OCI-LY7 (cell line): Measurements from ENCODE around the gene FLAD1.

Source experiments
- EZH2phosphoT487 ChIP-seq: fragments of 200-600 bp; sonication (generic); IDR thresholded peaks from 2 replicates; pipeline ENCODE4 v1.6.1; 2018; ENCODE audit warnings: low read depth, borderline replicate concordance, mild to moderate bottlenecking, mixed run types, antibody characterized with exemption, low read length, moderate library complexity, mixed read lengths
- TF ChIP-seq, protein P1 (sequence below): fragments of 200-600 bp; sonication (generic); conservative IDR thresholded peaks from 2 replicates; pipeline ENCODE4 v1.5.1; 2014; ENCODE audit warnings: mild to moderate bottlenecking, antibody characterized with exemption, low read length, moderate library complexity, mixed read lengths

DNA sequence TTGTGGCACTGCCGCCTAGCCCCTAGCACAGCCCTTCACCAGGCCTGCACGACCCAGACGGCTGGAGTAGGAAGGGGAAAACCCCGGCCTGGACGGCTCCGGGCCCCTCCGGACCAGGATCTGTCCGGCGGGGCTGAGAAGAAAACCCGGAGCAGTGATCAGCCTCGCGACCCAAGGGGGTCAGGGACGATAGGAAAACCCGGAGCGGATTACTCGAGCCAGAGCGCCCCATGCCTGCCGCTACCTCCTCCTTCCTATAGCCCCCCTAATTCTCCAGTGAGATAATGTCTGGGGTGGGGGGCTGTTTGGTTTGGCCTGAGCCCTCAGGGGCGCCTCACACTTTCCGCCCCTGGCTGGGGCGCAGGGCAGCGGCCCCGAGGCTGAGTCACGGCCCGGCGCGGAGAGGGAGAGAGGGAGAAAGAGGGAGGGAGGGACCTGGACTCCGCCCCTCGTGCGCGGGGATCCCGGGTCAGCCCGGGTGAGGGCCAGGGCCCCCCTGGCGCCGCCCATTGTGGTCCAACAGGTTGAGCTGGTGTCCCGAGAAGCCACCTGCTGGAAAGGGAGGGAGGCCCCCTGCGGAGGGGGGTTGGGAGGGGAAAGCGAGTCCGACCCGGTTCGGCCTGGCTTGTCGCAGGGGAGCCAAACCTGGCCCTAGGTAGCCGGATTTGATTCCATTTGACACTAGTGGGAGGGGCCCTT lies 17.7 kb downstream of the FLAD1 start:
- TF ChIP-seq EZH2phosphoT487, result no peak
- TF ChIP-seq, protein P1, sequence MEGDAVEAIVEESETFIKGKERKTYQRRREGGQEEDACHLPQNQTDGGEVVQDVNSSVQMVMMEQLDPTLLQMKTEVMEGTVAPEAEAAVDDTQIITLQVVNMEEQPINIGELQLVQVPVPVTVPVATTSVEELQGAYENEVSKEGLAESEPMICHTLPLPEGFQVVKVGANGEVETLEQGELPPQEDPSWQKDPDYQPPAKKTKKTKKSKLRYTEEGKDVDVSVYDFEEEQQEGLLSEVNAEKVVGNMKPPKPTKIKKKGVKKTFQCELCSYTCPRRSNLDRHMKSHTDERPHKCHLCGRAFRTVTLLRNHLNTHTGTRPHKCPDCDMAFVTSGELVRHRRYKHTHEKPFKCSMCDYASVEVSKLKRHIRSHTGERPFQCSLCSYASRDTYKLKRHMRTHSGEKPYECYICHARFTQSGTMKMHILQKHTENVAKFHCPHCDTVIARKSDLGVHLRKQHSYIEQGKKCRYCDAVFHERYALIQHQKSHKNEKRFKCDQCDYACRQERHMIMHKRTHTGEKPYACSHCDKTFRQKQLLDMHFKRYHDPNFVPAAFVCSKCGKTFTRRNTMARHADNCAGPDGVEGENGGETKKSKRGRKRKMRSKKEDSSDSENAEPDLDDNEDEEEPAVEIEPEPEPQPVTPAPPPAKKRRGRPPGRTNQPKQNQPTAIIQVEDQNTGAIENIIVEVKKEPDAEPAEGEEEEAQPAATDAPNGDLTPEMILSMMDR, result peak; percentile 20; the same call in 1 of the 2 replicates
